HG02623 (cell line): ENCODE results near the gene C3orf18.
A peak's percentile ranks its signal among the peaks of the same experiment; 100 is the strongest.

ENCODE experiments used
- ATAC-seq: cut with Tn5 transposase; IDR thresholded peaks from one replicate; pipeline ENCODE4 v1.9.1; 2021; ENCODE audit warnings: moderate library complexity; ENCODE audit not compliant: unreplicated experiment

C3orf18 gene

DNA sequence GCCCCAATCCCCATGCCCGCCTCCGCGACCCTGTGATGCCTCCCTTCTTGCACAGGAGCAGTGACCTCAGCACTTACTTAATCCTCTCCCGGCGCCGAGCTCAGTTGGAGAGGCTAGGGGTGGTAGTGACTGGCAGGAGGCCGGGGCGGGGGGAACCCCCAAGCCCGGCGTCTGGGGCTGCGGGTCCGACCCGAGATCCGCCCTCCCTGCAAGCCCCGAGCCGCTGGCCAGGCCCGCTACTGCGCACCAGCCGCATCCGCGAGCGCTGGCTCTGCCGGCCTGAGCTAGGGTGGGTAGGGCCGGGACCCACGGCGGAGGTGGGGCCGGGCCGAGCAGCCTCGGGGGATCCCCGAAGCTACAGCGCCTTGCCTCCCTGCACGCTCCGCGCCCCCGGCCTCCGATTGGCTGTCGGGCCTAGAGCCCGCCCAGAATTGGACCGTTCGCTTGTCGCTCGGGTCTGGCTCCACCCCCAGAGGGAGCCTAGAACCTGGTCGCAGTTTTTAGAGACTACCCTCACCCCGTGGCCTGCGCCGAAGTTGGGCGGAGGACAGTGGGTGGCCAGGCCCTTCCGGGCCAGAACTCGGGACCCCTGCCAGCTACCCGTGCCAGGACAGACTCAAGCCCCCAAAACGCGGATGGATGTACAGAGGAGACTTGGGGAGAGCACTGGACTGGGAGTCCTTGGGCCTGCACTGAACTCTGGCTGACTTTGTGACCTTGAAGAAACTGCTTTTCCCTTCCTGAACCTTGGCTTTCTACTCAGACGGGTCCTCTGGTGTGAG lies at the start of gene C3orf18:
Gene C3orf18 (minus strand): TSS at position 362 of the 782 bp plus-strand sequence. CDS start 2,048 bp downstream, outside the sequence.
- peak; percentile 76 for ATAC-seq

GRCh38 chr3:50616770-50617095 lies 49.2 kb upstream of the C3orf18 start:
- ATAC-seq = peak; percentile 67

- ATAC-seq = peak; percentile 27
Observed at GRCh38 chr3:50616003-50616769, 48.6 kb upstream of the C3orf18 start.

DNA sequence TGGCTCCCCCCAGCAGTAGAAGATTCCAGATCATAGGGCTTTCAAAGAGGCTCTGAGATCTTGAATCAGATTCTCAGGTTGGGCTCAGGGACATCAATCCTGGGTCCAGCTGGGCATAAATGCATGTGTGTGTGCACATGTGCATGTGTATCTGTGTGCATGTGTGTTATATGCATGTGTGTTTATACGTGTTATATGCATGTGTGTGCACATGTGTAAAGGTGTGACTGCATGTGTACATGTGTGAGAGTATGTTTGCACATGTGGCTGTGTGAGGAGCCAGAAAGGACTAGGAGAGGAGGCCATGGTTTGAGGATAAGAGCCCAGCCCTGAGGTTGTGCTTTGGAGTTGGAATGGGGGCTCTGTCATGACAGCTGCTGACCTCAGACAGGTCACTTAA lies 47.6 kb upstream of the C3orf18 start:
- no peak for ATAC-seq

DNA sequence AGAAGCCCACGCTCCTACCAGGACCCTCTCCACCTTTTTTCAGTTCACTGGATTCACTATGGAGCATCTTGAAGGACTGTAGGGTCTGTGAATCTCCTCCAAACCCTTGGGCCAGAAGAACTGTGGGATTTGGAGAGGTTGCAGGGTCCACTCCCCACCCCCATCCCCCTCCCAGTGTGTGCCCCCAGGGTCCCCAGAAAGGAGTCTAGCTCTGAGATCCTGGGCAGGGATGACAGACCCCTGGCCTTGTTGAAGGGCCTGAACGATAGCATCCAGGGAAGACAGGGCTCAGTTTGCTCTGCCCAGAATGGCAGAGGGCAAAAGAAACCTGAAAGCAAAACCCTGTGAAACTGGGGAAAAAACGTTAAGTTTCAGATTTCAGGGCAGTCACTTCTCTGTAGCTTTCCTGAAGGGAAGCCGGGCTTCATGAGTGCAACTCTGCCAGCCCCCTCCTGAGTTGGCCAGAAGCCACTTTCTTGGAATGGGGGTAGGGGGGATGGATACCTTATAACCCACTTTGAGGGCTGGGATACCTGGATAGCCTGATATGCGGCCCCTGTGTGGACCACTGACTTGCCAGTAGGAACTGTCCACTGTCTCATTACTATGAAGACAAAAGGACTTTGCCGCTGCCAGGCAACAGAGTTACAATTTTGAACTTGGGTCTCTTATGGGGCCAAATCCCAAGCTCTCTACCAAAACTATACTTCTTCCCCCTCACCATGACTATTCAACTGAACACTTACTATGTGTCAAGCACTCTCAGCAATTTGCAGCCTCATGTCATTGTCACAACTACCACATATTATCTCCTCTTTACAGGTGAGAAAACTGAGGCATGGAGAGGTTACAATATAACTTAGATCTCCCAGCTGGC lies 45.7 kb upstream of the C3orf18 start:
- ATAC-seq = no peak

- no peak for ATAC-seq
Observed at GRCh38 chr3:50612234-50612882, 44.8 kb upstream of the C3orf18 start.

DNA sequence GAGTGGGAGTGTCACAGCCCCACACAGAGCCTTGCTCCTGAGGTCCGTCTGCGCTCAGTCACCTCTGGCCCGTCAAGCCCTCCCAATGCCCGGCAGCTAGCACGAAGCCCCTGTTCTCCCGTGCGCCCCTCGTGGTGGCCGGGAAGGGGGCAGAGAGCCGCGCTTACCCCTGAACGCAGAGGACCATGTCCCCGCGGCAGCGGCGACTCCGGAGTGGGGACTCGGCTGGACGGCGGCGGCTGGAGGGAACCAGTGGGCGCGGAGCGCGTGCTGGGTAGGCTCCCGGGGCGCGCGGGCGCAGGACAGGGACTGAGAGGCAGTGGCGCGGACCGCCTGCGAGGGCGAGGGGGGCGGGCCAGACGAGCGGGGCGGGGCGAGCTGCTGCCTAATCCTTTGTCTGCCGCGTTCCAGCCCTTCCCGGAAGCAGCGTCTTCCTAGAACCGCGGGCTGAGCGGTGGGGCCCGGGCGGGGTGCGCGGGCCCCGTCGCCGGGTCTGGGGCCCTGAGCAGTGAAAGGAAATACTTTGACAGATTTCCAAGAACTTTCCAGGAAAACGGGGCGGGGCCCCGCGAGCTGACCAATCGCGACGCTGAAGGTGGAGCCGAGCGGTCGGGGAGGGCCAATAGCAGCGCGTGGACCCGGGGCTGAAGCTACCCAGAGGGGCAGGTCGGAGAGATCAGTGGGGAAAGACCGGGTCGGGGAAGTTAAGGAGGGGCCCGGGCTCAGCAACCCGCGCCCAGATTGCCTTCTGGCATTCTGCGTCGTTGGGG lies 44.1 kb upstream of the C3orf18 start, which contains the start of gene CISH:
Gene CISH (minus strand): TSS at position 311 of the 770 bp plus-strand sequence. CDS start 124 bp downstream, at position 187.
- ATAC-seq = peak; percentile 63

DNA sequence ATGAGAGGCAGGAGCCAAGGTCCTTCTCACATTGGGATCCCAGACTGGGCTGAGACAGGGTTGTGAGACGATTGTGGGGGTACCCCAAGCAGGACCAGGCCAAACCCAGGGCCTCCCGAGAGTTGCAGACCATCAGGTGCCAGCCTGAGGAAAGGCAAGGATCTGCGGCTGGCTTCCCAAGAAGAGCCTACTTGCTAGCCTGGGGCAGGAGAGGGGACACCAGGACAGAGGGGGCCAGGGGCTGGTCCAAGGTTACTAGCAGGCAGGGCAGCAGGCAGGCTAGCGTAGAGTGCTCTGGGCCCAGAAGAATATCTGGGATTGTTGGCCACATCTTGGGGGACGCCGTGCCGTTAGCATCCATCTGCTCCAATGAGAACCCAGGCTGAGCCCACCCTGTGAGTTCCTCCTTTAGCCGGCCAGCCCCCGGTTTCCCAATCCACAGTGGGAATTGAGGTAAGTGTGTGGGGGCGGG lies 43.5 kb upstream of the C3orf18 start:
- ATAC-seq = no peak

DNA sequence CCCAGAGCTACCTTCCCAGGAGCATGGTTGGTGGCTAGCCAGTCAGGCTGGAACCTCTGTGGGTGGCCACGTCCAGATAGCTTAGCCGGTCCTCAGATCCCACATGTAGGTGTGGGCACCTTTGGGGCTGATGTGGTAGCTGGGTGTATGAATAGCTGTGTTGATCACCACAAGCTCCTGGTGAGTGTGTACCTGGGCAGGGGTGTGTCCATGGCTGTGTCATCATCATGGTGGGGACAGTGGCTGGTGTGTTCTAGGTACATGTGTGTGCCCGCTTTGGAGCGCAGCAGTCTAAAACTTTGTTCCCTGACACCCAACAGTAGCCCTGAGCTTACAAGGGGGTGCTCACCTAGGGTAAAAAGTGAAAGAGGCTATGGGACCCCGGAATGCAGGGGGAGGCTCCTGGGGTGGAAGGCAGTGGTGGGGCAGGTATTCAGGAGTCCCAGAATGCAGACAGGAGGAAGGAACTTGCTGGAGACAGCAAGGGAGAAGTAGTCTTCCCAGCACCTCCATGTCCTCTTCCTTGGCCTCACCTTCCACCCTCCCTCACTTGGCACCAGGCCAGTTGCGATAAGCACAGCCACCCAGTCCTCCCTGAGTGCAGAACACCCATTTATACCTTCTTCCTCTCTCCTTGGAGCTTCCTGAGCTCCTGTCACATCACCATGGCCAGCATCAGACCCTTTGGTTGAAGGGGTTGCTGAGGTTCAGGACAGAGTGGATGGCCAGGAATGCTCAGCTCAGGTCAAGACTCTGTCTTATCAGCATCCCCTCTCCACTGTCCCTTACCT lies 42.8 kb upstream of the C3orf18 start:
- no peak for ATAC-seq

DNA sequence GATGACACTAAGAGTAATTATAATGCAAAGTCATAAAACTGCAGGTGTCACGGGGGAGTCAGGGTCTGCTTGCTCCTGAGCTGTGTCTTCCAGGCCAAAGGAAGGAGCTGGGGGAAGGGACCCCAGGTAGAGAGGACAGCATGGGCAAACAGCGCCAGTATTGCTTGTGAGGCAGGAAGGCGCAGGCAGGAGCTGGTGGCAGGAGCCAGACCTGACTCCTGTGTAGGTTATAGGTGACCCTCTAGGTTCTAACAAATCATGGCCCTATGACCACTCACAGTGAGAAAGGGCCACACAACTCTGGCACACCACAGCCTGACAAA lies 42.2 kb upstream of the C3orf18 start:
- no peak for ATAC-seq

DNA sequence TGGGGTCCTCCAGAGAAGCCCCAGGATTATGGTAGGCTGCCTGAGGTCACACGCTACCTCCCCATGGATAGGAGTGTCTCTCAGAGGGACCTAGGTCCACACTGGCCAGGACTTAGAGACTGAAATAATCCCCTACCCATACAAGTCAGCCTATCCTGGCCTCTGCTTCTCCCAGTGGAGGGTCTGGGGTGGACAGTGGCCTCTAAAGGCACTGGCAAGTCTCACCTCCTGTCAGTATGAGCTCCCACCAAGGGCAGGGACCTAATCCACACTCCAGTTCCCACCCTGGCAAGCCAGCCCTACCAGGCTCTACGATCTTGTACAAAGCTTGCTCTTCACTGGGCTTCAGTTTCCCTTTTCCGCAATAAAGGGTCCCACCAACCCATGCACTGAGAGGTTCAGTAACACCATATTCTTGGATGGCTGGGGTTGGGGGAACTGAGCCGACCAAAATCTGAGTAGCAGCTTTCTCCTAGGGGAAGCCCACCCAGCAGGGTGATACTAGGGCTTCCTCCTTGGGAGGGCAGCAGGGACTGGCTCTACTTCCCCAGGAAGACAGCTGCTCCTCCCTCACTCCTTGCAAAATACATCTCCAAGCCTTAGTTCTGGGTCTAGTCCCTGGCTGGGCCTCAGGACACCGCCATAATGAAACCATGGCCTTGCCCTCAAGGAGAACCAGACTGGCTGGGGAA lies 41.7 kb upstream of the C3orf18 start:
- no peak for ATAC-seq

- no peak for ATAC-seq
Observed at GRCh38 chr3:50608278-50608677, 40.7 kb upstream of the C3orf18 start.

- no peak for ATAC-seq
Observed at GRCh38 chr3:50607271-50608091, 39.9 kb upstream of the C3orf18 start.

DNA sequence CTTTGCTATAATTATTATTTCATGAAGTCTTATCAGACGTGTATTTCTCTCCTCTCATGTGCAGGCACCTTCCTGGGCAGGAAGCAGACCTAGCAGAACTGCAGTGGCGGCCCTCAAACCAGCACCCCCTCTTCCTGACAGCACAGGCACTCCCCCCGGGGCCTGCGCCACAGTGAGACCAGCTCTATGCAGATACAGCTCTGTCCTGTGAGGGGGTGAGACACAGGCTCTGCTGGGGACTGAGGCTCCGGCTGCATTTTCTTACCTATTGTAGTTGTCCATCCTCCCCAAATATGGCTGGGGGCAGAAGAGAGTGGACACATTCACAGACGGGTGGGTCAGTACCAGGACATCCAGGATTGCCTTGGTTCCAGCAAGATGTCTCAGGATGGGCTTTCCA lies 39.0 kb upstream of the C3orf18 start:
- no peak for ATAC-seq

GRCh38 chr3:50605901-50606326 lies 38.4 kb upstream of the C3orf18 start:
- ATAC-seq = no peak

GRCh38 chr3:50604628-50605588 lies 37.4 kb upstream of the C3orf18 start:
- no peak for ATAC-seq
